CD4-positive, alpha-beta T cell treated with Interferon gamma for 1 hour (primary cell): ENCODE results near the gene PDSS2.
"Not testable (repeated sequence)": the region's sequence is repeated elsewhere in the genome, so short reads cannot be mapped to it uniquely, and the experiment has no call there.

ENCODE experiments used
- DNase-seq: peaks from one replicate; pipeline ENCODE4 v3.0.0-alpha.2; 2020

The PDSS2 gene

GRCh38 chr6:107144666-107145065 lies 314.7 kb downstream of the PDSS2 start:
- no peak for DNase-seq

- DNase-seq: no peak
Measured at GRCh38 chr6:107144014-107144413, 315.4 kb downstream of the PDSS2 start.

GRCh38 chr6:107140581-107140980 lies 318.8 kb downstream of the PDSS2 start:
- DNase-seq: no peak

- DNase-seq: not testable (repeated sequence)
Measured at GRCh38 chr6:107136324-107136723, 323.0 kb downstream of the PDSS2 start.

DNA sequence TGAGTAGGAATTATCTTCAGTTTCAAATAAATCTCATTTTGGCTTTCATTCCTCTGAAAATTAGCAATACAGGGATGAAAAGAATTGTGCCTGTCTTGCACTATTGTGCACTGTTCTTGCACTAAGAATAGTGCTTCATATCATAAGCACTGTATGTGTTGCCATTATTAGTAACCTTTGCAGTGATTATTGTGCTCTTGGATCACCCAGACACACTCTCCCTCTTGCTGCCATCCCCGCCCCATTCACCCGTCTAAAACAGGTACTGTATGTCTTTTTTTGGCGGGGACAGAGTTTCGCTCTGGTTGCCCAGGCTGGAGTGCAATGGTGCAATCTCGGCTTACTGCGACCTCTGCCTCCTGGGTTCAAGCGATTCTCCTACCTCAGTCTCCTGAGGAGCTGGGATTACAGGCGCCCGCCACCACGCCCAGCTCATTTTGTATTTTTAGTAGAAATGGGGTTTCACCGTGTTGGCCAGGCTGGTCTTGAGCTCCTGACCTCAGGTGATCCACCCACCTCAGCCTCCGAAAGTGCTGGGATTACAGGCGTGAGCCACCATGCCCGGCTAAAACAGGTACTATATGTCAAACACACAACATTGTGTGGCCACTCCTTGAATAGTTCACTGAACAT lies 324.2 kb downstream of the PDSS2 start:
- DNase-seq: not testable (repeated sequence)

GRCh38 chr6:107132330-107132954 lies 326.9 kb downstream of the PDSS2 start:
- DNase-seq: no peak

- DNase-seq: no peak
Measured at GRCh38 chr6:107129370-107129925, 329.9 kb downstream of the PDSS2 start.

- DNase-seq: no peak
Measured at GRCh38 chr6:107128577-107128976, 330.8 kb downstream of the PDSS2 start.

- no peak for DNase-seq
Measured at GRCh38 chr6:107128175-107128574, 331.2 kb downstream of the PDSS2 start.

GRCh38 chr6:107125771-107126170 lies 333.6 kb downstream of the PDSS2 start:
- no peak for DNase-seq

- DNase-seq: no peak
Measured at GRCh38 chr6:107124934-107125348, 334.4 kb downstream of the PDSS2 start.

- DNase-seq: no peak
Measured at GRCh38 chr6:107123501-107123900, 335.9 kb downstream of the PDSS2 start.

DNA sequence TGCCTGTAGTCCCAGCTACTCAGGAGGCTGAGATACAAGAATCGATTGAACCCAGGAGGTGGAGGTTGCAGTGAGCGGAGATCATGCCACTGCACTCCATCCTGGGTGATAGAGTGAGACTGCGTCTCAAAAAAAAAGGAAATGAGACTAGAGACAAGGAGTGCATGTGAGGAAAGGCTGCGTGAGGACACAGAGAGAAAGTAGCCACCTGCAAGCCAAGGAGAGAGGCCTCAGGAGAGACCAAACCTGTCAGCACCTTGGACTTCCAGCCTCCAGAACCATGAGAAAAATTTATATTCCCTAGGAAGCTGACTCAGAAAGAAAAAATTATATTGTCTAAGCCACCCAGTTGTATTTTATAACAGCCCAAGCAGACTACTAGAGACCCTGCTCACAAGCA lies 336.6 kb downstream of the PDSS2 start:
- DNase-seq: no peak

GRCh38 chr6:107121964-107122495 lies 337.3 kb downstream of the PDSS2 start:
- no peak for DNase-seq

GRCh38 chr6:107121266-107121665 lies 338.1 kb downstream of the PDSS2 start:
- no peak for DNase-seq

DNA sequence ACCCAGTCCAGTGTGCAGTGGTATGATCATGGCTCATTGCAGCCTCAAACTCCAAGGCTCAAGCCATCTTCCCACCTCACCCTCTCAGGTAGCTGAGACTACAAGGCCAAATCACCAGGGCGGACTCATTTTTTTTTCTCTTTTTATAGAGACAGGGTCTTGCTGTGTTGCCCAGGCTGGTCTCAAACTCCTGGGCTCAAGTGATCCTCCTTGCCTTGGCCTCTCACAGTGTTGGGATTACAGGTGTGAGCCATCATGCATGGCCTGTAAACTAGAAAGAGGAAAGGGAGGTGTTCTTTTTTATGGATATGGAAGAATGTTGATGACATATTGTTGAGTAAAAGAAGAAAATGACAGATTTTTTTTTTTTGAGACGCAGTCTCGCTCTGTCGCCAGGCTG lies 339.0 kb downstream of the PDSS2 start:
- DNase-seq: no peak

GRCh38 chr6:107118976-107119375 lies 340.4 kb downstream of the PDSS2 start:
- DNase-seq: no peak

DNA sequence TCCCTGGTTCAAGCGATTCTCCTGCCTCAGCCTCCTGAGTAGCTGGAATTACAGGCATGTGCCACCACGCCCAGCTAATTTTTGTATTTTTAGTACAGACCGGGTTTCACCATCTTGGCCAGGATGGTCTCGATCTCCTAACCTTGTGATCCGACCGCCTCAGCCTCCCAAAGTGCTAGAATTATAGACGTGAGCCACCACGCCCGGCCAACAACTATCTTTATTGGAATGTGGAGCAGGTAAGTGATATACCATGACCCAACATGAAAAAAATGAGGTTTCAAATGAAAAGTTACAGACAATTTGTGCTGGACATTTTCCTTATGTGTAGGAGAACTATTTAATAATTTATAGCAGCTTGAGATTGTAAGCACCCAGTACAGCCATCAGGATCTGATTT lies 340.8 kb downstream of the PDSS2 start:
- DNase-seq: not testable (repeated sequence)

- DNase-seq: no peak
Measured at GRCh38 chr6:107116931-107117330, 342.4 kb downstream of the PDSS2 start.

- no peak for DNase-seq
Measured at GRCh38 chr6:107116328-107116892, 343.0 kb downstream of the PDSS2 start.

DNA sequence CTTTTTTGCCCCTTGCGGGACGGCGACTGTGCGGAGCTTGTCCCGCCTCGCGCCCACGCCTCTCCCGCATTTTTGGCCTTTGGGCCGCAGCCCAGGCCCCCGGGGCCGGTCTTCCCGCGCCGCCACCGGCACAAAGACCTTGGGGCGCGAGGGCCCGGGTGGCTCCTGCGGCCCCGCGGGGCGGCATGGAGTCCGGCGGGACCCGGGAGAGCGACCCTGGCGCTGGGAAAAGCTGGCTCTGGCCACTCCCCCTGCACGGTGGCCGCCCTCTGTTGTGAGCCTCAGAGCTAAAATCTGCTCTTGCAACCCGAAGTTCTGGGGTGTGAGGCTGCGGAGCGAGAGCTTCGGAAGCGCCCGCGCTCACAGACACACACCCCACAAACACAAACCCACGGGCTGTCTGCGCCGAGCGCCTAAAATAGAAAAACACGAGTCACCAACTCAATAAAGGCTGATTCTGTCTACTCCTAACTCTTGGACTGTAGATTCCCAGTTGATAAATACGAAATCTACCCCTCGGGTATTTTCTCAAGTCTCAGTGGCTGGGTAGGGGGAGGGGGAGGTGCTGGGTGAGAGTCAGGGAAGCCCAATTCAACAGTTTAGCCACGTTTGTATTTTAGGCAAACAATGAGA lies 343.6 kb downstream of the PDSS2 start:
- no peak for DNase-seq

DNA sequence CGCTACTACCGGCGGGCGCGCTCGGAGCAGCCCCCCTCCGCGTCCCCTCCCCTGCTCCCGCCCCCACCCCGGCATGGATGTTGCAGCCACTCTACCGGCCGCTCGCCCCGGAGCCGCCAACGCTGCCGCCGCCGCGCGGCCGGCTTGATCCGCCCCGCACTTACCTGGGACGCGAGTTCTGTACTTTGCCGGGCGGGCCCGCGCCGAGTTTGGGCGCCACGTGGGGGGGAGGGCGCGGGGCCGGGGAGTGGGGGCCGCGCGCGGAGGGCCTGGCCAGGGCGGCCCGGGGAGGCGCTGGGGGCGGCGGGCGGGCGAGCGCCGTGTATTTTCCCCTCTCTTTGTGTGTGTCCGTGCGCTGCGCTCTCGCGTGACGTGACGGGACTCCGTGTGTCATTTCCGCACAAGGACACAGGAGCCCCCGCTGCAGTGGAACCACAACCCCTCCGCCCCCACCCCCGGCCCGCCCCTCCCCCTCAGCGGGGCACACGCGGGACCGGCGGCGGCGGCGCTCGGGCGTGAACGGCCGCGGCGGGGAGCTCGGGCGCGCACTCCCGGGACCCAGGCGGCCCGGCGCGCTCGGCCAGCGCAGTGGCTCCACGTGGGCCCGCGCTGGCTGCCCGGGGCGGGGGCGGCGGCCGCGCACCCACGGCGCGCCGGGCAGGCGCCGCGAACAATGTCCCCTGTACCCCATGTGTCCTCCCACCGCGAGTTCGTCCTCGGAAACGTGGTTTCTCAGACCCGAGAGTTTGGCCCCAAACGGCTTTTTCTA lies 344.3 kb downstream of the PDSS2 start, which contains the start of gene BEND3:
Gene BEND3, minus strand, starts transcription at position 590 of the 769 bp plus-strand sequence. CDS start 16,230 bp downstream, outside the sequence.
- peak; percentile 59 for DNase-seq
